Fibroblast of lung (primary cell): ENCODE measurements around the gene FUBP1. TPM values are rescaled to one million over a fixed set of nuclear protein-coding genes. Genes with fewer than 3 reads are reported as not detected.
"Not testable (repeated sequence)": the region's sequence is repeated elsewhere in the genome, so short reads cannot be mapped to it uniquely, and the experiment has no call there.

Experiments used
- DNase-seq, 2 donors: peaks; one replicate each; pipeline versions ENCODE4 v3.0.0 to v3.0.0-alpha.2; 2010; ENCODE audit warnings: low read depth in 2 of 2
- H2AFZ ChIP-seq: 2 replicates; pipeline ENCODE4 v1.5.1; 2012; ENCODE audit warnings: low read length, control low read depth, inconsistent platforms
- H3K27ac ChIP-seq: 2 replicates; pipeline ENCODE4 v1.5.1; 2011; ENCODE audit warnings: low read length, control low read depth; ENCODE audit not compliant: insufficient read depth
- H3K27me3 ChIP-seq: 2 replicates; pipeline ENCODE4 v1.5.1; 2011; ENCODE audit warnings: mild to moderate bottlenecking, low read length; ENCODE audit not compliant: control insufficient read depth, insufficient read depth
- H3K36me3 ChIP-seq: 2 replicates; pipeline ENCODE4 v1.5.1; 2011; ENCODE audit warnings: low read length; ENCODE audit not compliant: control insufficient read depth, insufficient read depth
- H3K4me1 ChIP-seq: 2 replicates; pipeline ENCODE4 v1.5.1; 2011; ENCODE audit warnings: low read length; ENCODE audit not compliant: control insufficient read depth, insufficient read depth; ENCODE audit errors: extremely low read depth
- H3K4me2 ChIP-seq: 2 replicates; pipeline ENCODE4 v1.5.1; 2011; ENCODE audit warnings: low read length, control low read depth; ENCODE audit not compliant: insufficient read depth; ENCODE audit errors: extremely low read depth
- H3K4me3 ChIP-seq, 4 experiments: fragments of 200-600 bp in 1 of 4; sonication (generic) in 1 of 4; replicated peaks in 1 of 4; 2 replicates each; pipeline ENCODE4 v1.5.1; 2011 to 2016; ENCODE audit warnings: low read length in 4 of 4, low read depth in 3 of 4, mild to moderate bottlenecking in 3 of 4, control low read depth in 2 of 4, inconsistent platforms in 1 of 4, mixed read lengths in 1 of 4; ENCODE audit not compliant: insufficient read depth in 1 of 4; ENCODE audit errors: control extremely low read depth in 1 of 4
- H3K79me2 ChIP-seq: 2 replicates; pipeline ENCODE4 v1.5.1; 2012; ENCODE audit warnings: mild to moderate bottlenecking, low read length, inconsistent platforms; ENCODE audit not compliant: control insufficient read depth, insufficient read depth
- H3K9ac ChIP-seq: 2 replicates; pipeline ENCODE4 v1.5.1; 2011; ENCODE audit warnings: mild to moderate bottlenecking, low read length, control low read depth; ENCODE audit not compliant: insufficient read depth
- H3K9me3 ChIP-seq: 2 replicates; pipeline ENCODE4 v1.5.1; 2012; ENCODE audit warnings: low read depth, low read length; ENCODE audit not compliant: control insufficient read depth, insufficient read depth
- H4K20me1 ChIP-seq: 2 replicates; pipeline ENCODE4 v1.5.1; 2011; ENCODE audit warnings: low read length; ENCODE audit not compliant: control insufficient read depth, insufficient read depth; ENCODE audit errors: extremely low read depth
- EZH2 ChIP-seq: IDR thresholded peaks from 2 replicates; pipeline ENCODE4 v1.5.1; 2012; ENCODE audit warnings: low read length, control low read depth, mild to moderate bottlenecking; ENCODE audit errors: missing control alignments
- polyA plus RNA-seq, 2 donors: library from polyadenylated mRNA; depleted of rRNA in 1 of 2; stranded (reverse) in 1 of 2; unstranded in 1 of 2; fragments of >200 nt; gene quantifications; 2 replicates each; pipeline ENCODE4 v1.2.1, GENCODE V29; 2011 to 2012; ENCODE audit warnings: missing spikeins in 1 of 2
- total RNA-seq: library from RNA; depleted of rRNA; stranded (reverse); fragments of >200 nt; gene quantifications from 2 replicates; pipeline ENCODE4 v1.2.1, GENCODE V29; 2014
- TF ChIP-seq, protein P1 (sequence below), 2 donors: IDR thresholded peaks in 1 of 2; conservative IDR thresholded peaks in 1 of 2; 1 replicate in 1 of 2; 2 replicates in 1 of 2; pipeline ENCODE4 v1.5.1; 2011 to 2012; ENCODE audit warnings: low read length in 2 of 2, control low read depth in 1 of 2, inconsistent platforms in 1 of 2, low read depth in 1 of 2, mild to moderate bottlenecking in 1 of 2

FUBP1 gene
- total and polyA plus RNA-seq, 2 donors (not counting 1 experiment from before 2014, with no cell fraction given), result 99.4 to 102 TPM

- H3K36me3 ChIP-seq, result peaks cover 9% of the 10 kb centered on the region
- no peak overlapping the region for H2AFZ ChIP-seq
- H3K4me1 ChIP-seq, result no peaks in the 10 kb centered on the region
- H3K79me2 ChIP-seq, result peaks cover 2% of the 10 kb centered on the region
- TF ChIP-seq EZH2, result no peak
- TF ChIP-seq, protein P1, sequence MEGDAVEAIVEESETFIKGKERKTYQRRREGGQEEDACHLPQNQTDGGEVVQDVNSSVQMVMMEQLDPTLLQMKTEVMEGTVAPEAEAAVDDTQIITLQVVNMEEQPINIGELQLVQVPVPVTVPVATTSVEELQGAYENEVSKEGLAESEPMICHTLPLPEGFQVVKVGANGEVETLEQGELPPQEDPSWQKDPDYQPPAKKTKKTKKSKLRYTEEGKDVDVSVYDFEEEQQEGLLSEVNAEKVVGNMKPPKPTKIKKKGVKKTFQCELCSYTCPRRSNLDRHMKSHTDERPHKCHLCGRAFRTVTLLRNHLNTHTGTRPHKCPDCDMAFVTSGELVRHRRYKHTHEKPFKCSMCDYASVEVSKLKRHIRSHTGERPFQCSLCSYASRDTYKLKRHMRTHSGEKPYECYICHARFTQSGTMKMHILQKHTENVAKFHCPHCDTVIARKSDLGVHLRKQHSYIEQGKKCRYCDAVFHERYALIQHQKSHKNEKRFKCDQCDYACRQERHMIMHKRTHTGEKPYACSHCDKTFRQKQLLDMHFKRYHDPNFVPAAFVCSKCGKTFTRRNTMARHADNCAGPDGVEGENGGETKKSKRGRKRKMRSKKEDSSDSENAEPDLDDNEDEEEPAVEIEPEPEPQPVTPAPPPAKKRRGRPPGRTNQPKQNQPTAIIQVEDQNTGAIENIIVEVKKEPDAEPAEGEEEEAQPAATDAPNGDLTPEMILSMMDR (conservative IDR thresholded peaks at IDR 0.05 in 1 of 2, IDR thresholded peaks at IDR 0.05 in 1 of 2; ENCODE audit: low read depth in 1 of 2, low read length in 2 of 2), result no peak
- no peak overlapping the region for H3K27ac ChIP-seq
- no peak for DNase-seq
- H3K9ac ChIP-seq, result no peak overlapping the region
- no peaks in the 10 kb centered on the region for H4K20me1 ChIP-seq
- H3K4me3 ChIP-seq, result no peak overlapping the region
- H3K4me2 ChIP-seq, result no peak overlapping the region
- no peaks in the 10 kb centered on the region for H3K9me3 ChIP-seq
- H3K27me3 ChIP-seq, result no peaks in the 10 kb centered on the region
These were observed 52.1 kb downstream of the FUBP1 start for GRCh38 chr1:77926561-77927357.

DNA sequence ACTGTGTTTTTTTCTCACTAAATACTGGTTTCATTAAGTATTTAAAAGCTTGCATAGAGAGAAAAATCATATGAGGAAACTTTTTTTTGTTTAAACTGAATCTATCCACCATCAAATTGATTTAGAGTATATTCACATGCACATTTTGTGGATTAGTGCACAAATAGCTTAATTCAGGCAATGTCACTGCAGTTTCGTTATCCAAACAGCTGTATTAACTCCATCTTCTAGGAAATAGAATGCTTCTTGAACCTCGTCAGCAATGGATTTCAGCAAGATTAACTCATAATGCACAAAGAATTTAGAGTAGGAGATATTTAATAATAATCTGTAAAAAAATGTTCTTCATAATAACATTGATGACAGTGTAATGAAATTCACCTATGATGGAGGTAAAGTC lies 52.9 kb downstream of the FUBP1 start:
- H3K4me3 ChIP-seq, result no peak overlapping the region
- TF ChIP-seq, protein P1 (conservative IDR thresholded peaks at IDR 0.05 in 1 of 2, IDR thresholded peaks at IDR 0.05 in 1 of 2; ENCODE audit: low read depth in 1 of 2, low read length in 2 of 2), result no peak
- no peak for TF ChIP-seq EZH2
- no peak overlapping the region for H3K4me2 ChIP-seq
- H3K27me3 ChIP-seq, result no peaks in the 10 kb centered on the region
- H3K79me2 ChIP-seq, result peaks cover 2% of the 10 kb centered on the region
- no peak overlapping the region for H3K9ac ChIP-seq
- H3K27ac ChIP-seq, result no peak overlapping the region
- H3K4me1 ChIP-seq, result no peaks in the 10 kb centered on the region
- no peaks in the 10 kb centered on the region for H3K9me3 ChIP-seq
- H2AFZ ChIP-seq, result no peak overlapping the region
- peaks cover 10% of the 10 kb centered on the region for H3K36me3 ChIP-seq
- H4K20me1 ChIP-seq, result no peaks in the 10 kb centered on the region
- DNase-seq, result peak in 1 of 2 donors; percentile 45

GRCh38 chr1:77925518-77925917 lies 53.4 kb downstream of the FUBP1 start:
- H3K27me3 ChIP-seq, result no peaks in the 10 kb centered on the region
- H3K79me2 ChIP-seq, result peaks cover 2% of the 10 kb centered on the region
- H3K36me3 ChIP-seq, result peaks cover 7% of the 10 kb centered on the region
- no peak overlapping the region for H3K4me2 ChIP-seq
- no peak overlapping the region for H3K27ac ChIP-seq
- no peaks in the 10 kb centered on the region for H3K9me3 ChIP-seq
- no peak overlapping the region for H2AFZ ChIP-seq
- TF ChIP-seq, protein P1 (conservative IDR thresholded peaks at IDR 0.05 in 1 of 2, IDR thresholded peaks at IDR 0.05 in 1 of 2; ENCODE audit: low read depth in 1 of 2, low read length in 2 of 2), result no peak
- no peak for TF ChIP-seq EZH2
- H4K20me1 ChIP-seq, result no peaks in the 10 kb centered on the region
- H3K4me3 ChIP-seq, result no peak overlapping the region
- H3K4me1 ChIP-seq, result no peaks in the 10 kb centered on the region
- DNase-seq, result peak; percentile 61 to 66
- H3K9ac ChIP-seq, result no peak overlapping the region

DNA sequence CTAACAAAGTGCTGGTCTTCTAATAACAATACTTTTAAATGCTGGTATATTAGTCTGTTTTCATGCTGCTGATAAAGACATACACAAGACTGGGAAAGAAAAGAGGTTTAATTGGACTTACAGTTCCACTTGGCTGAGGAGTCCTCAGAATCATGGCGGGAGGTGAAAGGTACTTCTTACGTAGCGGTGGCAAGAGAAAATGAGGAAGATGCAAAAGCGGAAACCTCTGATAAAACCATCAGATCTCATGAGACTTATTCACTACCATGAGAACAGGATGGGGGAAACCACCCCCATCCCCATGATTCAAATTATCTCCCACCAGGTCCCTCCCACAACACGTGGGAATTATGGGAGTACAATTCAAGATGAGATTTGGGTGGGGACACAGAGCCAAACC lies 60.0 kb downstream of the FUBP1 start:
- H3K27ac ChIP-seq, H3K4me1 ChIP-seq, H3K36me3 ChIP-seq, H3K79me2 ChIP-seq, H3K4me3 ChIP-seq, H4K20me1 ChIP-seq, H3K9ac ChIP-seq, DNase-seq, H3K9me3 ChIP-seq, H3K27me3 ChIP-seq, H2AFZ ChIP-seq, H3K4me2 ChIP-seq: not testable (repeated sequence)
